ENCODE measurements around the gene URAD.

Gene URAD

GRCh38 chr13:27954406-27954851 lies 34.1 kb downstream of the URAD start:
- DNase-seq, result peak; percentile 12

- peak; percentile 55 for DNase-seq
Observed at GRCh38 chr13:27953676-27954405, 34.7 kb downstream of the URAD start.

GRCh38 chr13:27952876-27953675 lies 35.4 kb downstream of the URAD start:
- no peak for DNase-seq

GRCh38 chr13:27942972-27943371 lies 45.5 kb downstream of the URAD start:
- no peak for DNase-seq

- no peak for DNase-seq
Observed at GRCh38 chr13:27933580-27934328, 54.7 kb downstream of the URAD start.

- no peak for DNase-seq
Observed at GRCh38 chr13:27933118-27933517, 55.4 kb downstream of the URAD start.

GRCh38 chr13:27929868-27930267 lies 58.6 kb downstream of the URAD start:
- DNase-seq, result no peak

GRCh38 chr13:27928805-27929753 lies 59.4 kb downstream of the URAD start:
- no peak for DNase-seq

GRCh38 chr13:27928353-27928804 lies 60.1 kb downstream of the URAD start:
- no peak for DNase-seq

Measured in fibroblast of skin of back (primary cell).